ENCODE results near the gene IL1R2.

- TF ChIP-seq CTCF (IDR thresholded peaks at IDR 0.05) (no peak), POLR2A (IDR thresholded peaks at IDR 0.05) (no peak)
Observed at GRCh38 chr2:102065675-102066252, 74.0 kb downstream of the IL1R2 start.

All from Peyer's patch (tissue), 4 donors.